ENCODE data around the gene AKAP13. TPM values are rescaled to one million over a fixed set of nuclear protein-coding genes. Genes with fewer than 3 reads are reported as not detected.

The AKAP13 gene
- total RNA-seq, 2 experiments from 2014 or later: 106 to 113 TPM

DNA sequence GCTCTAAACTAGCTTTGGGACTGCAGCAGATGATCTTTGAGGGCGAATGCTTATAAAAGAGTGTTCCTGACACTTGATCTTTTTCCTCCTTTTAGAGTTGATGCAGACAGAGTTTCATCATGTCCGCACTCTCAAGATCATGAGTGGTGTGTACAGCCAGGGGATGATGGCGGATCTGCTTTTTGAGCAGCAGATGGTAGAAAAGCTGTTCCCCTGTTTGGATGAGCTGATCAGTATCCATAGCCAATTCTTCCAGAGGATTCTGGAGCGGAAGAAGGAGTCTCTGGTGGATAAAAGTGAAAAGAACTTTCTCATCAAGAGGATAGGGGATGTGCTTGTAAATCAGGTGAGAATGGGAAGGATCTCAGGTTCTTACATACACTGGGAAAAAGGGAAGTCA, 338.6 kb downstream of the AKAP13 start:
- H3K27me3 Mint-ChIP-seq: no peaks in the 10 kb centered on the region
- no peak for DNase-seq
- peaks cover 67% of the 10 kb centered on the region for H3K4me1 Mint-ChIP-seq (ENCODE audit: low read depth)
- peak overlapping the region; percentile 39 for H3K27ac Mint-ChIP-seq
- no peak overlapping the region for H3K4me3 Mint-ChIP-seq
- no peaks in the 10 kb centered on the region for H3K9me3 Mint-ChIP-seq
- H3K36me3 Mint-ChIP-seq: peaks cover 68% of the 10 kb centered on the region
- CTCF ChIA-PET: interaction anchor here (2.1 kb wide), 1 partner anchor 11 kb away, joined by 6 read pairs; no protein-coding TSS in a partner anchor
- POLR2A ChIA-PET: no interaction called here
- intact Hi-C loops (cut with micrococcal nuclease): no loop called here

DNA sequence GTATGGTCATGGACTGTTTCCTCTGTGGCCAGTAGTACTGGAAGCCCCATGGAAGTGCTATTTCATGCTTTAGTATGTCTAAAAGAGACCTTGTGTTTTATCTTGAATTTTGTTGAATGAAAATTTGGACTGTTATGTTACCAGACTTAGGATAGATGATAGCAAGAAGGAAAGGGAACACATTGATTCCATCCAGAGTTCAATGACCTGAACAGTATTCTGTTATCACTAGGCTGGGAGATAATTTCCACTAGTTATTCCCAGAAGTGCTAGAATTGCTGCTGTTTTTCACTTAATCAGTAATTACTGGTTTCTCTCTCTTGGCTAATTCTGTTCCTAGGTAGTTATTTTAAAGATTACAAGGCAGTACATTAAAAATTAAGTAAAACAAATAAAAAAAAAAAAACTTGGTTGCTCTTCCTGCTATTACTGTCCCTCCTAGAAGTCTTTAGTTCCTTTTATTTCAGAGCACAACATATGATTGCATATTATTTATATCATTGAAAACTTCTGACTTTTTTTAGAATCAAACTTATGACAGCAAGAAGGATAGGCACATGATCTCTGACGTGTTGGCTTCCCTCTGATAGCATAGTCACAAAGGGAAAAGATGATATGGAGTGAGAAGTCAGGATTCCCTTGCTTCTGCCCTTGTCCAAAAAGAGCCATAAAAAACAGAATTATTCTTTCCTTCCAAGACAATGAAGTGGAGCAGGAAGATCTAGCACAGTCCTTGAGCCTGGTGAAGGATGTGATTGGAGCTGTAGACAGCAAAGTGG, 342.2 kb downstream of the AKAP13 start:
- H3K9me3 Mint-ChIP-seq: no peaks in the 10 kb centered on the region
- intact Hi-C loops (cut with micrococcal nuclease): loop anchor here (5.0 kb wide), 1 partner anchor 105 kb away; no protein-coding TSS in a partner anchor
- no peak overlapping the region for H3K4me3 Mint-ChIP-seq
- no peaks in the 10 kb centered on the region for H3K27me3 Mint-ChIP-seq
- CTCF ChIA-PET: interaction anchor here (1.2 kb wide), 1 partner anchor 30 kb away, joined by 4 read pairs; no protein-coding TSS in a partner anchor
- peaks cover 73% of the 10 kb centered on the region for H3K4me1 Mint-ChIP-seq (ENCODE audit: low read depth)
- peaks cover 80% of the 10 kb centered on the region for H3K36me3 Mint-ChIP-seq
- POLR2A ChIA-PET: no interaction called here
- no peak for DNase-seq
- H3K27ac Mint-ChIP-seq: peak overlapping the region; percentile 93

DNA sequence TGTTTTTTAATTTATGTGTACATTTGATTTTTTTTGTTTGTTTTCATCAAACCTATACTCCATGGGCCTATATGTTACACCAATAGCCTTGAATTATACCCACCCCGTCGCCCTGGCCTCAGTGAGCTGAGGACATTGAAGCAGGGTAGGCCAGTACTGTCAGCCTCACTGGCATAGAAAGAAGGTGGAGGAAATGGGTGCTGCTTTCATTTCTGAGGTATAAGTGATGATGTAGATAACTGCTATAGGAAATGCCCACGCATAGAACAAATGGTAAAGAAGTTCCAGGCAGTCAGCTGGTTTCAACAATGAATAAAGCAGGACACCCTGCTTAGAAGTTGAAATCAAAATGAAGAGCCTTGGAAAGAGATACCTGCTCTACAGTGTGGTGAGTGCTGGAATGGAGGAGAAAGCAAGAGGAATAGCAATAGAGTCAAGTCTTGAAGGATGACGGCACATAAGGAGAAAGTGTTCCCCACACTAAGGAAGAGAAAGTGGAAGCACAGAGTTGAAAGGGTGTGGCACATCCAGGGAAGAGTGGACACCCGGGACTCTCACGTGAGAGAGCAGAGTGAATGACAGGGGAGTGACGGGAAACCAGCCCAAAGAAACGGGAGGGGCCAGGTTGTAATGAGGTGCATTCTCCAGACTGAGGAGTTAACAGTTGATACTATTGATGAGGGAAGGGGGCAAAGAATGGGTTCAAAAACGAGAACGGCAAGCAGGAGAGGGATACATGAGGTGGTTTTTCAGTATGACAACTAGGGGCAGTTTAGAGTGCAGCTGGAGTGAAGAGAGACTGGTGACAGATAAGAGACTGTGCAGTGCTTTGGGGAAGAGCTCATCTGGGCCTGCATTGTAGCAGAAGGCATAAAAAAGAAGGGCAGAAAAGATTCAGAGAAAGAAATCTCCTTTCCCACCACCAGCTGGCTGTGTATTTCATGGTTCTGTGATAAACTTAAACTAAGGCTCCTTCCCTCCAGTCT, 343.9 kb downstream of the AKAP13 start:
- intact Hi-C loops (cut with micrococcal nuclease): loop anchor here (1.0 to 5.0 kb wide), 5 partner anchors 17 to 142 kb away; partner anchors contain the start of gene KLHL25
- Mint-ChIP-seq H3K36me3 (peaks cover 71% of the 10 kb centered on the region), H3K9me3 (no peaks in the 10 kb centered on the region), H3K27ac (peak overlapping the region; percentile 93), H3K4me1 (ENCODE audit: low read depth) (peaks cover 64% of the 10 kb centered on the region), H3K4me3 (peak overlapping the region; percentile 58), H3K27me3 (no peaks in the 10 kb centered on the region)
- ChIA-PET CTCF (interaction anchor here (0.5 to 2.6 kb wide), 9 partner anchors 13 to 237 kb away, joined by 3 to 23 read pairs (median 4); no protein-coding TSS in a partner anchor), POLR2A (interaction anchor here (0.7 to 1.5 kb wide), 6 partner anchors 12 to 78 kb away, joined by 3 to 7 read pairs (median 4); no protein-coding TSS in a partner anchor)
- DNase-seq: peak; percentile 44

DNA sequence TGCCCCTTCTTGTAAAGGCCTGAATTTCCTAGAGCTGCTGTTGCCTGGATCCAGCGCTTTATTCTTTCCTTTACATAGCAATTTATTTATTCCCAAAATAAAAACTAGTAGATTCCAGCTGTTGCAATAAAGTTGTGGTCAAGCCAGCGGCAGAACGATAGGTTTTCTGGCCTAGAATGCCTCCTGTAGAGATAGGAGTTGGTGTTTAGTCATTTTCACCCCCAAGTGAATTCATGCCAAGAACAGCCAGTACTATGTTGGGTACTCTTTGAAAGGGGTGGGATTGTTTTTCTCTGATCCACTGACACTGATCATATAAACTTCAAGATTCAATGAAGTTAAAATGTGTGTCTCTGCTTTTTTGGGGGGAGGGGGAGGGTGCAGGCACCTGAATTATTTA, 344.6 kb downstream of the AKAP13 start:
- H3K4me1 Mint-ChIP-seq (ENCODE audit: low read depth): peaks cover 66% of the 10 kb centered on the region
- ChIA-PET POLR2A (interaction anchor here (0.8 to 1.5 kb wide), 3 partner anchors 15 to 18 kb away, joined by 3 to 5 read pairs (median 4); no protein-coding TSS in a partner anchor), CTCF (interaction anchor here (0.6 to 2.6 kb wide), 8 partner anchors 14 to 237 kb away, joined by 3 to 23 read pairs (median 3); no protein-coding TSS in a partner anchor)
- intact Hi-C loops (cut with micrococcal nuclease): loop anchor here (2.0 kb wide), 1 partner anchor 70 kb away; the partner anchor contains the start of gene KLHL25
- H3K36me3 Mint-ChIP-seq: peaks cover 73% of the 10 kb centered on the region
- no peaks in the 10 kb centered on the region for H3K27me3 Mint-ChIP-seq
- H3K9me3 Mint-ChIP-seq: no peaks in the 10 kb centered on the region
- H3K27ac Mint-ChIP-seq: peak overlapping the region; percentile 93
- DNase-seq: no peak
- no peak overlapping the region for H3K4me3 Mint-ChIP-seq

DNA sequence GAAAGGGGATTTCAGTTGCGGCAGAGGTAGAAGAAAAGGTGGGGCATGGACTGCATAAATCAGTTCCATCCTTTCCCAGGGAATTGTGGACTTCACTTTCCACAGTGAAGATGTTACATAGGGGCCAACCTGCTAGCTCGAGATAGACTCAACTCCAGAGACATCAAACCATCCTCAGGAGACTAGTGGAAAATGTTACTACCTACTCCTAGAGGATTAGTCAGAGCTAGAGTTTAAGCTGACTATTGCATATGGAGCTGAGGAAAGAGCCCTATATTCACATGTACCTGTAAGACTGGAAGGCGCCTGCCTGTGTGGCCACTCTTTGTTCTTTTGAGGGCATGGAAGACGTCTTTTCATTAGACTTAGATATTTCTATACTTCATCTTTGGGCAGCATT, 345.2 kb downstream of the AKAP13 start:
- POLR2A ChIA-PET: interaction anchor here (0.6 kb wide), 1 partner anchor 60 kb away, joined by 6 read pairs; no protein-coding TSS in a partner anchor
- Mint-ChIP-seq H3K27me3 (no peaks in the 10 kb centered on the region), H3K36me3 (peaks cover 75% of the 10 kb centered on the region), H3K9me3 (no peaks in the 10 kb centered on the region), H3K27ac (peak overlapping the region; percentile 93), H3K4me1 (ENCODE audit: low read depth) (peaks cover 66% of the 10 kb centered on the region), H3K4me3 (no peak overlapping the region)
- CTCF ChIA-PET: interaction anchor here (0.6 to 8.0 kb wide), 6 partner anchors 14 to 119 kb away, joined by 3 to 92 read pairs (median 3); no protein-coding TSS in a partner anchor
- DNase-seq: no peak
- intact Hi-C loops (cut with micrococcal nuclease): loop anchor here (2.0 kb wide), 1 partner anchor 69 kb away; the partner anchor contains the start of gene KLHL25

DNA sequence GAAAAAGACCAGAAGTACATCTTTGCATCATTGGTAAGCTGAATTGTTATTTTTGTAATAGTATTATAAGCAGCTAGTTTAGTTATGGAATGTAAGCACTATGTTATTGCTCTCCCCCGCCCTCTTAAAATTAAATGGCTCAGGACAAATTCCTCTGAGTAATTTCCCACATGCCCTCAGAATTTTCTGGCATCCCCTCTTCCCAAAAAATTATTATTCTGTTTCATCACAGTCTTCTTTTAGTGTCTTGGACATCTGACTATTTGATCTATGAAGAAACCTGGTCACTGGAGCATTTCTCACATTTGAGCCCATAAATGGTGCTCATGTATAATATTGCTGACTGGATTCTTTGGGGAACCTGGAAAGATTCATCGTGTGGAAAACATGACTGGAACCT, 346.1 kb downstream of the AKAP13 start:
- ChIA-PET POLR2A (interaction anchor here (0.6 kb wide), 1 partner anchor 59 kb away, joined by 6 read pairs; no protein-coding TSS in a partner anchor), CTCF (interaction anchor here (1.3 to 8.0 kb wide), 3 partner anchors 106 to 430 kb away, joined by 3 to 92 read pairs (median 4); no protein-coding TSS in a partner anchor)
- Mint-ChIP-seq H3K9me3 (no peaks in the 10 kb centered on the region), H3K4me3 (no peak overlapping the region), H3K4me1 (ENCODE audit: low read depth) (peaks cover 62% of the 10 kb centered on the region), H3K27me3 (no peaks in the 10 kb centered on the region), H3K36me3 (peaks cover 74% of the 10 kb centered on the region), H3K27ac (peak overlapping the region; percentile 24)
- intact Hi-C loops (cut with micrococcal nuclease): no loop called here
- no peak for DNase-seq

DNA sequence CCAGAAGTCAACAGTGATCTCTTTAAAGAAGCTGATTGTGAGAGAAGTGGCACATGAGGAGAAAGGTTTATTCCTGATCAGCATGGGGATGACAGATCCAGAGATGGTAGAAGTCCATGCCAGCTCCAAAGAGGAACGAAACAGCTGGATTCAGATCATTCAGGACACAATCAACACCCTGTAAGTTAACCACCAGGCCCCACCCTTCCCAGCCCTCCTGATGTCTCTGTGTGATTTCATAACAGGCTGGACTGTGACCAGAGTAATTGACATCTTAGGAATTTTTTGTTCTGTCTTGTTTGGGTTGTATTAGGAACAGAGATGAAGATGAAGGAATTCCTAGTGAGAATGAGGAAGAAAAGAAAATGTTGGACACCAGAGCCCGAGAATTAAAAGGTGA, 346.7 kb downstream of the AKAP13 start:
- POLR2A ChIA-PET: no interaction called here
- Mint-ChIP-seq H3K9me3 (no peaks in the 10 kb centered on the region), H3K36me3 (peaks cover 71% of the 10 kb centered on the region), H3K4me1 (ENCODE audit: low read depth) (peaks cover 57% of the 10 kb centered on the region), H3K27ac (peak overlapping the region; percentile 55), H3K27me3 (no peaks in the 10 kb centered on the region), H3K4me3 (no peak overlapping the region)
- no peak for DNase-seq
- intact Hi-C loops (cut with micrococcal nuclease): no loop called here
- CTCF ChIA-PET: interaction anchor here (1.3 to 8.0 kb wide), 2 partner anchors 113 to 431 kb away, joined by 4 to 92 read pairs; no protein-coding TSS in a partner anchor

DNA sequence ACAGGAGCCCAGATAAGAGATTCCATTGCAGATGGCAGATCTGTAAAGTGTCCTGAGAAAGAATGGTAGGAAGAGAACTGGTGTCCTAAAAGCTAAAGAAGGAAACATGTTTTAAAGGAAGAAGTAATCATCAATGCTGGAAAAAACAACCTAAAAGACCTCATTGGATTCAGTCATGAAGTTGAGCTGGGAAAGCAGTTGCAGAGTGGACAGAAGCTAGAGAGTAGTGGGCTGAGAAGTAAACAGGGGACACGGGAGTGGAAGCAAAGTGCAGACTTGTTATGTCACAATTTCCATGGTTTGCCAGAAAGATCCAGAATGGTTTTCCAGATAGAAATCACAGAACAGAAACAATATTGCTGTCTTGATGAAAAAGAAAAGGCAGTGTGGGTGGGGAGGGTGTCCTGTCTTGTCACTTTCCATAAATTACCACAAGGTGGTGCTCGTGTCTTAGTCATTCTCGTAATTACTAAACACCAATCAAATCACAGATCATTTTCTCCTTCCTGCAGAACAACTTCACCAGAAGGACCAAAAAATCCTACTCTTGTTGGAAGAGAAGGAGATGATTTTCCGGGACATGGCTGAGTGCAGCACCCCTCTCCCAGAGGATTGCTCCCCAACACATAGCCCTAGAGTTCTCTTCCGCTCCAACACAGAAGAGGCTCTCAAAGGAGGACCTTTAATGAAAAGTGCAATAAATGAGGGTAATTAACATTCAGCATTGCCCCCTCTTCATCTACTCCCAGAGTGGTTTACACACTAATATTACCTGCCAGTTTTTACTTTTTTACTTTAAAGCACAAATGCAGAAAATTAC, 349.8 kb downstream of the AKAP13 start:
- H3K27me3 Mint-ChIP-seq: no peaks in the 10 kb centered on the region
- ChIA-PET POLR2A (interaction anchor here (0.7 kb wide), 2 partner anchors 85 to 274 kb away, joined by 3 read pairs; no protein-coding TSS in a partner anchor), CTCF (interaction anchor here (0.6 to 8.0 kb wide), 20 partner anchors 10 to 597 kb away, joined by 3 to 92 read pairs (median 3); no protein-coding TSS in a partner anchor)
- H3K36me3 Mint-ChIP-seq: peaks cover 69% of the 10 kb centered on the region
- peak; percentile 51 for DNase-seq
- H3K27ac Mint-ChIP-seq: peak overlapping the region; percentile 71
- no peak overlapping the region for H3K4me3 Mint-ChIP-seq
- intact Hi-C loops (cut with micrococcal nuclease): loop anchor here (1.0 to 2.0 kb wide), 2 partner anchors 101 to 110 kb away; no protein-coding TSS in a partner anchor
- peaks cover 12% of the 10 kb centered on the region for H3K9me3 Mint-ChIP-seq
- H3K4me1 Mint-ChIP-seq (ENCODE audit: low read depth): peaks cover 28% of the 10 kb centered on the region

DNA sequence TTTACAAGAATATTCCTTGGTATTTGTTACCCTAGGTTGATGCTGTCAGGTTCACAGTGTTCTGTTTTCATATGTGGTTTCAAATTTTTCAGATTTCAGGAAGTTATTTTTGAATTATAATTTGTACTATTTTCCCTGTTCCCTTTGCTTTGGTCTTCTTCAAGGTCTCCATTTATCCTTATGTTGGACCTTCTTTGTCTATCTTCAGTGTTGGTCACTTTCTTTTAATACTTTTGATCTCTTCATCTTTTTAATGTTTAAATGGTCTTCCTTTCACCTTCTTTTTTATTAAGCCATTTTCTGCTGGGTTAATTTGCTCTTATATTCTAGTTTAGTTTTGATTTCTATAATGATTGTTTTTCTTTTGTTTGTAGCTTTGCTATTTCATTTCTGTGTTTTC, 353.0 kb downstream of the AKAP13 start:
- Mint-ChIP-seq H3K4me3 (no peak overlapping the region), H3K4me1 (ENCODE audit: low read depth) (peaks cover 18% of the 10 kb centered on the region), H3K27ac (peak overlapping the region; percentile 24), H3K9me3 (peaks cover 12% of the 10 kb centered on the region), H3K36me3 (peaks cover 61% of the 10 kb centered on the region), H3K27me3 (no peaks in the 10 kb centered on the region)
- intact Hi-C loops (cut with micrococcal nuclease): no loop called here
- ChIA-PET POLR2A (no interaction called here), CTCF (interaction anchor here (0.5 to 8.0 kb wide), 3 partner anchors 107 to 437 kb away, joined by 3 to 92 read pairs (median 6); no protein-coding TSS in a partner anchor)
- DNase-seq: no peak

DNA sequence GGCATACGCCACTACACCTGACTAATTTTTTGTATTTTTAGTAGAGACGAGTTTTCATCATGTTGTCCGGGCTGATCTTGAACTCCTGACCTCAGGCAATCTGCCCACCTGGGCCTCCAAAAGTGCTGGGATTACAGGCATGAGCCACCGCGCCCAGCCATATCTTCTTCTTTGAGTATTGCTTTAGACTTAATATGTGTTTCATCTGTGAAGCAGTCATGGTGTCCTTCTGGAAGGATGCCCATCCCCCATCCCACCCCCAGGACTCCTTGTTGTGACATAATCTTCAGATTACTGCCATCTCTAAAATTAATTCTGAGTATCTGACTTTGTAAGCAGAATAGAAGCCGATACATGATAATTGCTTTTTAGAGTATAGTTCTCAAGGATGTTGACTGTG, 356.7 kb downstream of the AKAP13 start:
- DNase-seq: no peak
- Mint-ChIP-seq H3K9me3 (peaks cover 12% of the 10 kb centered on the region), H3K27ac (no peak overlapping the region), H3K4me1 (ENCODE audit: low read depth) (no peaks in the 10 kb centered on the region), H3K36me3 (peaks cover 53% of the 10 kb centered on the region), H3K4me3 (no peak overlapping the region), H3K27me3 (no peaks in the 10 kb centered on the region)
- intact Hi-C loops (cut with micrococcal nuclease): no loop called here
- POLR2A ChIA-PET: no interaction called here
- CTCF ChIA-PET: no interaction called here

Data from activated CD4-positive, alpha-beta memory T cell treated with anti-CD3 and anti-CD28 coated beads for 36 hours (primary cell).